OCI-LY7 (cell line): ENCODE results near the gene CCDC124.

Source experiments
- CTCF ChIP-seq: fragments of 200-600 bp; sonication (generic); conservative IDR thresholded peaks from 2 replicates; pipeline ENCODE4 v1.5.1; 2014; ENCODE audit warnings: mild to moderate bottlenecking, antibody characterized with exemption, low read length, moderate library complexity, mixed read lengths
- EZH2phosphoT487 ChIP-seq: fragments of 200-600 bp; sonication (generic); IDR thresholded peaks from 2 replicates; pipeline ENCODE4 v1.6.1; 2018; ENCODE audit warnings: low read depth, borderline replicate concordance, mild to moderate bottlenecking, mixed run types, antibody characterized with exemption, low read length, moderate library complexity, mixed read lengths

- TF ChIP-seq CTCF (no peak), EZH2phosphoT487 (peak; percentile 3; the same call in 1 of the 2 replicates)
Observed at GRCh38 chr19:17953316-17953801, 20.5 kb downstream of the CCDC124 start.
